Right lobe of liver (tissue), 4 donors: ENCODE results near the gene RBM19.

Experiments used
- POLR2A ChIP-seq: fragments of 450-650 bp; IDR thresholded peaks from one replicate; pipeline ENCODE4 v1.6.1; 2017; ENCODE audit warnings: antibody characterized with exemption, mild to moderate bottlenecking
- TF ChIP-seq, protein P1 (sequence below), 4 donors: fragments of 200-600 bp in 3 of 4; fragments of 450-650 bp in 1 of 4; IDR thresholded peaks; one replicate each; pipeline versions ENCODE4 v1.5.1 to v1.8.0; 2016 to 2022; ENCODE audit warnings: antibody characterized with exemption in 4 of 4, mild to moderate bottlenecking in 2 of 4
- donor health status: DM: no; HTN: no; CAD: no.
- donor health status: DM: no; HTN: no; CAD: no.
- donor health status: DM: no; HTN: yes; CAD: no.

DNA sequence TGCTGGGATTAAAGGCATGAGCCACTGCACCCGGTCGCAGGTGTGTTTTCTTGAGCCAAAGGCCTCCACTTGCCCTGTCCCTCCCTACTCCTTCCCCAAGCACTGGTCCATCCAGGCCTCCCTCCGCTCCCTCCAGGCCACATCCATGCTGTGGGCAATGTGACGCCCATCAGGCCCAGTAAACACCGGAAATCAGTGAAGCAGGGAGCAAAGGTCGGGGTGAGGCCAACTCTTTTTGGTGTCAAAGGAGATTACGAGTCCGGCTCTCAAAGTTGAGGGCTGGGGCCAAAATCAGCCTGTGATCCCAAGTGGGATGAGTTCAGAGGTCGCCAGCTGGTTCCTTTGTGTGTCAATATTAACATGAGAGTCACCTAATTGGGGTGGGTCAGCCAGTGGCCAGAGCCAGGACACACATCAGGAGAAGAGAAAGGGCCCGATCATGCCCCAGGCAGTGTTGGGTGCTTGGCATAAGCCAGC lies 195.7 kb downstream of the RBM19 start:
- TF ChIP-seq, protein P1, sequence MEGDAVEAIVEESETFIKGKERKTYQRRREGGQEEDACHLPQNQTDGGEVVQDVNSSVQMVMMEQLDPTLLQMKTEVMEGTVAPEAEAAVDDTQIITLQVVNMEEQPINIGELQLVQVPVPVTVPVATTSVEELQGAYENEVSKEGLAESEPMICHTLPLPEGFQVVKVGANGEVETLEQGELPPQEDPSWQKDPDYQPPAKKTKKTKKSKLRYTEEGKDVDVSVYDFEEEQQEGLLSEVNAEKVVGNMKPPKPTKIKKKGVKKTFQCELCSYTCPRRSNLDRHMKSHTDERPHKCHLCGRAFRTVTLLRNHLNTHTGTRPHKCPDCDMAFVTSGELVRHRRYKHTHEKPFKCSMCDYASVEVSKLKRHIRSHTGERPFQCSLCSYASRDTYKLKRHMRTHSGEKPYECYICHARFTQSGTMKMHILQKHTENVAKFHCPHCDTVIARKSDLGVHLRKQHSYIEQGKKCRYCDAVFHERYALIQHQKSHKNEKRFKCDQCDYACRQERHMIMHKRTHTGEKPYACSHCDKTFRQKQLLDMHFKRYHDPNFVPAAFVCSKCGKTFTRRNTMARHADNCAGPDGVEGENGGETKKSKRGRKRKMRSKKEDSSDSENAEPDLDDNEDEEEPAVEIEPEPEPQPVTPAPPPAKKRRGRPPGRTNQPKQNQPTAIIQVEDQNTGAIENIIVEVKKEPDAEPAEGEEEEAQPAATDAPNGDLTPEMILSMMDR (IDR thresholded peaks at IDR 0.05) = no peak
- no peak for TF ChIP-seq POLR2A
